K562 (cell line): ENCODE results near the gene GPM6B.

ENCODE experiments used
- CREB3 ChIP-seq: fragments of 450-650 bp; conservative IDR thresholded peaks from 2 replicates; pipeline ENCODE4 v1.6.1; 2016; ENCODE audit warnings: missing genetic modification characterization, low read depth, mild to moderate bottlenecking, missing compliant biosample characterization, moderate library complexity
- IRF1 ChIP-seq: sonication (generic); formaldehyde crosslinking; IDR thresholded peaks from 2 replicates; pipeline ENCODE4 v1.8.0; 2022; ENCODE audit warnings: missing genetic modification reagents, mild to moderate bottlenecking, borderline replicate concordance
- NFE2L1 ChIP-seq: fragments of 450-650 bp; IDR thresholded peaks from 2 replicates; pipeline ENCODE4 v1.6.1; 2016; ENCODE audit warnings: missing genetic modification characterization, low read depth, mild to moderate bottlenecking, missing compliant biosample characterization, moderate library complexity, borderline replicate concordance
- PPARD ChIP-seq: fragments of 250-450 bp; sonication (Bioruptor Pico); IDR thresholded peaks from 2 replicates; pipeline ENCODE4 v1.8.0; 2022; ENCODE audit warnings: inconsistent platforms, mild to moderate bottlenecking, moderate library complexity
- PRMT5 ChIP-seq: sonication (generic); formaldehyde crosslinking; IDR thresholded peaks from 2 replicates; pipeline ENCODE4 v1.5.0; 2020; ENCODE audit warnings: missing genetic modification reagents
- TCF7L2 ChIP-seq: fragments of 150-350 bp; IDR thresholded peaks from 2 replicates; pipeline ENCODE4 v1.6.1; 2016; ENCODE audit warnings: low read depth, mild to moderate bottlenecking, low read length, moderate library complexity
- ZNF384 ChIP-seq: IDR thresholded peaks from 2 replicates; pipeline ENCODE4 v1.6.1; 2012; ENCODE audit warnings: low read depth, low read length, improper control_type of control experiment
- ZNF764 ChIP-seq: fragments of 250-450 bp; sonication (Bioruptor Pico); IDR thresholded peaks from 2 replicates; pipeline ENCODE4 v1.4.0; 2020; ENCODE audit warnings: low read depth, mild to moderate bottlenecking, moderate library complexity
- TF ChIP-seq, protein P1 (sequence below): sonication (generic); formaldehyde crosslinking; IDR thresholded peaks from 2 replicates; pipeline ENCODE4 v1.4.0; 2020; ENCODE audit warnings: mild to moderate bottlenecking, missing genetic modification reagents
- TF ChIP-seq, protein P2 (sequence below): fragments of 450-650 bp; IDR thresholded peaks from 2 replicates; pipeline ENCODE4 v1.6.1; 2016
- TF ChIP-seq, protein P3 (sequence below): IDR thresholded peaks from 2 replicates; pipeline ENCODE4 v1.6.1; 2011; ENCODE audit not compliant: insufficient read length; ENCODE audit errors: extremely low read depth

DNA sequence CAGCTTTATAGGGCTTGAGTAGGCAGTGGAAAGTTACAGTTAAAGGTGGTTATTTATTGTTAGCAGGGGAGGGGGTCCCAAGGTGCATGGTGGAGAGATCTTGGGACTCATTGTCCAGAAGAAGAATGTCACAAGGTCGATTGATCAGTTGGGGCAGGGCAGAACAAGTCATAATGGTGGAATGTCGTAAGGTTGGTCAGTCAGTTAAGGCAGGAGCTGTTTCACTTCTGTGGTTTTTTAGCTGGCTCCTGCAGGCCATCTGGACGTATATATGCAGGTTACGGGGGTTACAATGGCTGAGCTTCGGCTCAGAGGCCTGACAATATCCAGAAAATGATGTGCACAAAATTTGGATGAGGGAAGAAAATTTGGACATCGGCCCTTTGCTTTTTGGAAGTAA, 75.2 kb downstream of the GPM6B start:
- TF ChIP-seq, protein P1, sequence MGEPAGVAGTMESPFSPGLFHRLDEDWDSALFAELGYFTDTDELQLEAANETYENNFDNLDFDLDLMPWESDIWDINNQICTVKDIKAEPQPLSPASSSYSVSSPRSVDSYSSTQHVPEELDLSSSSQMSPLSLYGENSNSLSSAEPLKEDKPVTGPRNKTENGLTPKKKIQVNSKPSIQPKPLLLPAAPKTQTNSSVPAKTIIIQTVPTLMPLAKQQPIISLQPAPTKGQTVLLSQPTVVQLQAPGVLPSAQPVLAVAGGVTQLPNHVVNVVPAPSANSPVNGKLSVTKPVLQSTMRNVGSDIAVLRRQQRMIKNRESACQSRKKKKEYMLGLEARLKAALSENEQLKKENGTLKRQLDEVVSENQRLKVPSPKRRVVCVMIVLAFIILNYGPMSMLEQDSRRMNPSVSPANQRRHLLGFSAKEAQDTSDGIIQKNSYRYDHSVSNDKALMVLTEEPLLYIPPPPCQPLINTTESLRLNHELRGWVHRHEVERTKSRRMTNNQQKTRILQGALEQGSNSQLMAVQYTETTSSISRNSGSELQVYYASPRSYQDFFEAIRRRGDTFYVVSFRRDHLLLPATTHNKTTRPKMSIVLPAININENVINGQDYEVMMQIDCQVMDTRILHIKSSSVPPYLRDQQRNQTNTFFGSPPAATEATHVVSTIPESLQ (CRISPR knock-in tag), result no peak
- TF ChIP-seq ZNF384, result no peak
- no peak for TF ChIP-seq CREB3
- TF ChIP-seq TCF7L2, result no peak
- no peak for TF ChIP-seq PPARD (CRISPR knock-in tag)
- TF ChIP-seq PRMT5, result no peak
- TF ChIP-seq NFE2L1, result no peak
- TF ChIP-seq IRF1 (CRISPR knock-in tag), result no peak
- TF ChIP-seq, protein P2, sequence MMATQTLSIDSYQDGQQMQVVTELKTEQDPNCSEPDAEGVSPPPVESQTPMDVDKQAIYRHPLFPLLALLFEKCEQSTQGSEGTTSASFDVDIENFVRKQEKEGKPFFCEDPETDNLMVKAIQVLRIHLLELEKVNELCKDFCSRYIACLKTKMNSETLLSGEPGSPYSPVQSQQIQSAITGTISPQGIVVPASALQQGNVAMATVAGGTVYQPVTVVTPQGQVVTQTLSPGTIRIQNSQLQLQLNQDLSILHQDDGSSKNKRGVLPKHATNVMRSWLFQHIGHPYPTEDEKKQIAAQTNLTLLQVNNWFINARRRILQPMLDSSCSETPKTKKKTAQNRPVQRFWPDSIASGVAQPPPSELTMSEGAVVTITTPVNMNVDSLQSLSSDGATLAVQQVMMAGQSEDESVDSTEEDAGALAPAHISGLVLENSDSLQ, result no peak
- TF ChIP-seq ZNF764, result no peak
- TF ChIP-seq, protein P3, sequence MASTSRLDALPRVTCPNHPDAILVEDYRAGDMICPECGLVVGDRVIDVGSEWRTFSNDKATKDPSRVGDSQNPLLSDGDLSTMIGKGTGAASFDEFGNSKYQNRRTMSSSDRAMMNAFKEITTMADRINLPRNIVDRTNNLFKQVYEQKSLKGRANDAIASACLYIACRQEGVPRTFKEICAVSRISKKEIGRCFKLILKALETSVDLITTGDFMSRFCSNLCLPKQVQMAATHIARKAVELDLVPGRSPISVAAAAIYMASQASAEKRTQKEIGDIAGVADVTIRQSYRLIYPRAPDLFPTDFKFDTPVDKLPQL, result no peak
